Measurements from ENCODE around the gene FBXL7. TPM values are rescaled to one million over a fixed set of nuclear protein-coding genes. Genes with fewer than 3 reads are reported as not detected.

Gene FBXL7
- total RNA-seq (10 to 100 TPM in 1 of 2 donors, 1 to 10 TPM in 1; 9.6 to 15.5 TPM), polyA plus RNA-seq (1 to 10 TPM; 1.9 to 3.6 TPM)
- long read RNA-seq, donor 1, transcript FBXL7-201 (2 exons, 3,960 nt): major isoform, 11 of 11 reads
- long read RNA-seq, donor 1, partial matches to known transcripts: 0 of 11 reads
- long read RNA-seq, donor 1, other reads (novel, unspliced or antisense): 0 of 11 reads
- long read RNA-seq, donor 2, transcript FBXL7-201 (2 exons, 3,960 nt): major isoform, 5 of 5 reads
- long read RNA-seq, donor 2, partial matches to known transcripts: 0 of 5 reads
- long read RNA-seq, donor 2, other reads (novel, unspliced or antisense): 0 of 5 reads
- long read RNA-seq, donor 3, transcript FBXL7-201 (2 exons, 3,960 nt): major isoform, 5 of 5 reads
- long read RNA-seq, donor 3, partial matches to known transcripts: 0 of 5 reads
- long read RNA-seq, donor 3, other reads (novel, unspliced or antisense): 0 of 5 reads
- long read RNA-seq, donor 4, partial matches to known transcripts: 0 of 3 reads
- long read RNA-seq, donor 4, other reads (novel, unspliced or antisense): 0 of 3 reads
- long read RNA-seq, donor 5, transcript FBXL7-201 (2 exons, 3,960 nt): major isoform, 7 of 7 reads
- long read RNA-seq, donor 5, partial matches to known transcripts: 0 of 7 reads
- long read RNA-seq, donor 5, other reads (novel, unspliced or antisense): 0 of 7 reads

GRCh38 chr5:15499528-15500324 lies at the start of gene FBXL7:
Gene FBXL7 (plus strand): TSS chr5:15500180.
- peaks cover 0 to 6% (median 1%) of the 10 kb centered on the region in 4 donors for H3K36me3 ChIP-seq (ENCODE audit: control insufficient read depth in 4 of 4, insufficient read depth in 4 of 4, low read length in 4 of 4)
- TF ChIP-seq CTCF (IDR thresholded peaks at IDR 0.05; ENCODE audit: control extremely low read depth, extremely low read depth): no peak
- peak within 1 kb of the TSS; percentile 94 to 96 for H3K27ac ChIP-seq (ENCODE audit: low read depth in 1 of 2, low read length in 1 of 2)
- no peaks in the 10 kb centered on the region for H3K9me3 ChIP-seq (ENCODE audit: control insufficient read depth in 4 of 4, insufficient read depth in 3 of 4, low read length in 3 of 4)
- DNase-seq: peak; percentile 91 to 94 (median 93)
- H3K4me3 ChIP-seq: peak within 1 kb of the TSS; percentile 60
- peak; percentile 88 for ATAC-seq (ENCODE audit: insufficient read depth, low FRiP score)
- WGBS, 2 donors: 1 to 2% methylated on average over 32 to 60 of the region's 60 CpGs
- peaks cover 0 to 4% (median 0%) of the 10 kb centered on the region in 3 donors for H3K27me3 ChIP-seq (ENCODE audit: control insufficient read depth in 3 of 3, insufficient read depth in 3 of 3, low read length in 2 of 3)
- H3K9ac ChIP-seq (ENCODE audit: insufficient read depth in 1 of 2, low read length in 2 of 2): peak within 1 kb of the TSS; percentile 17 to 43
- H3K4me1 ChIP-seq (ENCODE audit: control insufficient read depth in 5 of 5, insufficient read depth in 5 of 5, low read length in 5 of 5): peaks cover 2 to 30% (median 6%) of the 10 kb centered on the region in 5 donors

- no peak overlapping the region for H3K9ac ChIP-seq (ENCODE audit: insufficient read depth in 1 of 2, low read length in 2 of 2)
- no peak for ATAC-seq (ENCODE audit: insufficient read depth, low FRiP score)
- no peak overlapping the region for H3K4me3 ChIP-seq
- H3K27ac ChIP-seq (ENCODE audit: low read depth in 1 of 2, low read length in 1 of 2): no peak overlapping the region
- 95% methylated on average over 11 of the region's 11 CpGs for WGBS, 2 donors
- TF ChIP-seq CTCF (IDR thresholded peaks at IDR 0.05; ENCODE audit: control extremely low read depth, extremely low read depth): no peak
- no peak for DNase-seq
- peaks cover 0 to 4% (median 0%) of the 10 kb centered on the region in 5 donors for H3K4me1 ChIP-seq (ENCODE audit: control insufficient read depth in 5 of 5, insufficient read depth in 5 of 5, low read length in 5 of 5)
- H3K27me3 ChIP-seq (ENCODE audit: control insufficient read depth in 3 of 3, insufficient read depth in 3 of 3, low read length in 2 of 3): no peaks in the 10 kb centered on the region
- H3K9me3 ChIP-seq (ENCODE audit: control insufficient read depth in 4 of 4, insufficient read depth in 3 of 4, low read length in 3 of 4): peaks cover 0 to 9% (median 0%) of the 10 kb centered on the region in 4 donors
- H3K36me3 ChIP-seq (ENCODE audit: control insufficient read depth in 4 of 4, insufficient read depth in 4 of 4, low read length in 4 of 4): no peaks in the 10 kb centered on the region
These were observed 49.5 kb upstream of the FBXL7 start for GRCh38 chr5:15450473-15450872.

- DNase-seq (no peak), ATAC-seq (ENCODE audit: insufficient read depth, low FRiP score) (no peak)
- peaks cover 0 to 4% (median 0%) of the 10 kb centered on the region in 5 donors for H3K4me1 ChIP-seq (ENCODE audit: control insufficient read depth in 5 of 5, insufficient read depth in 5 of 5, low read length in 5 of 5)
- WGBS, 2 donors: 97 to 98% methylated on average over 4 of the region's 4 CpGs
- H3K36me3 ChIP-seq (ENCODE audit: control insufficient read depth in 4 of 4, insufficient read depth in 4 of 4, low read length in 4 of 4): no peaks in the 10 kb centered on the region
- no peak overlapping the region for H3K9ac ChIP-seq (ENCODE audit: insufficient read depth in 1 of 2, low read length in 2 of 2)
- TF ChIP-seq CTCF (IDR thresholded peaks at IDR 0.05; ENCODE audit: control extremely low read depth, extremely low read depth): no peak
- H3K27ac ChIP-seq (ENCODE audit: low read depth in 1 of 2, low read length in 1 of 2): no peak overlapping the region
- H3K9me3 ChIP-seq (ENCODE audit: control insufficient read depth in 4 of 4, insufficient read depth in 3 of 4, low read length in 3 of 4): peaks cover 0 to 9% (median 0%) of the 10 kb centered on the region in 4 donors
- no peaks in the 10 kb centered on the region for H3K27me3 ChIP-seq (ENCODE audit: control insufficient read depth in 3 of 3, insufficient read depth in 3 of 3, low read length in 2 of 3)
- no peak overlapping the region for H3K4me3 ChIP-seq
These were observed 49.0 kb upstream of the FBXL7 start for GRCh38 chr5:15450949-15451348.
